ENCODE data around the gene KRT78. TPM values are rescaled to one million over a fixed set of nuclear protein-coding genes. Genes with fewer than 3 reads are reported as not detected.

Gene KRT78
- total and polyA plus RNA-seq, 2 of the 13 experiments (the other 11 are each of a cell fraction or from before 2014, with no cell fraction given), result not detected

DNA sequence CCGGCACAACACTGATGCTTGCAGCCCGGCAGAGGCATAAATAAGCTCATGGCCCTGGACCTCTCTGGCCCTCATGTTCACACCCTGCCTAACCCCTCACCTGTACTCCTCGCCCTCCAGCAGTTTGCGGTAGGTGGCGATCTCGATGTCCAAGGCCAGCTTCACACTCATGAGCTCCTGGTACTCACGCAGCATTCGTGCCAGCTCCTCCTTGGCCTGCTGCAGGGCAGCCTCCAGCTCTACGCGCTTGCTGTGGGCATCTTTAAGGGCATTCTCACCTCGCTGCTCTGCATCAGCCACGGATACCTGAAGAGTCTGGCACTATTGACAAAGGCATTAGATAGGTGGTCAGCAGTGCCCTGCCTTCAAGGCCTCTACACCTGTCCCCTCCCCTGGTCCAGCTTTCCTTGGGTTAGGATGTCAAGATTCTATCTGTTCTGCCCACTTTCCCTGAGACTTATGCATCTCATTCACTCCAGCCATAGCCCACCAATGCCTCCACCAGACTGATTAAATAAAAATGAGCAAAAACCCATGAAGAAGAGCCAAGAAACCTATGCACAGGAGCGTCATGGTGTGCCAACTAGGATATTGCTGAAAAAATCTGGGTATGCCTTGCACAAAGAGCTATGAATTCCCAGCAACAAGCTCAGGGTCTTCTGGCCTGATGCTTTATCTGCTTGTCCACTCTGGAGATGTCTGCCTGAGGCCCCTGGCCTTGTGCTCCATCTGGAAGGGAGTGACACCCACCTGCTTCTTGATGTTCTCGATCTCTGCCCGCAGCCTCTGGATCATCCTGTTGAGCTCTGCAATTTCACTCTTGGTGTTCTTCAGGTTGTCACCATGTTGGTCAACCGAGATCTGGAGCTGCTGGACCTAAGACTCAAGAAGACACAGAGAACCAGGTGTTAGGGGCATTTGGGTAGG lies 41.0 kb downstream of the KRT78 start:
- no peak overlapping the region for H3K27ac ChIP-seq (ENCODE audit: extremely low read length, insufficient read depth, low read length)
- H4K20me1 ChIP-seq (ENCODE audit: insufficient read depth, low read length), result no peaks in the 10 kb centered on the region
- H3K4me2 ChIP-seq (ENCODE audit: low read depth, low read length), result no peak overlapping the region
- H3K4me1 ChIP-seq (ENCODE audit: insufficient read depth, low read length), result no peaks in the 10 kb centered on the region
- CTCF ChIA-PET (ENCODE audit: low intra/inter-chr PET ratio, low total read pairs), result no interaction called here
- BruUV-seq (replicated peaks), result no TSS peak
- H3K79me2 ChIP-seq (ENCODE audit: insufficient read depth, low read length), result no peaks in the 10 kb centered on the region
- H3K4me3 ChIP-seq (replicated peaks in 1 of 3; ENCODE audit: insufficient read depth in 1 of 3, low read depth in 2 of 3, low read length in 3 of 3), result no peak overlapping the region
- H3K36me3 ChIP-seq (replicated peaks in 1 of 2; ENCODE audit: control insufficient read depth in 1 of 2, insufficient read depth in 2 of 2, low read length in 2 of 2), result no peaks in the 10 kb centered on the region
- intact Hi-C loops (cut with micrococcal nuclease; ENCODE audit: unreplicated experiment) (no loop called here), in situ Hi-C loops (cut with HindIII; ENCODE audit: extremely low pct_ligation_motif_present, low pct_unique_long_range_greater_than_20kb) (no loop called here)
- 14% methylated on average over 14 of the region's 16 CpGs for WGBS (ENCODE audit: low lambda C conversion rate)
- peaks cover 1 to 30% of the 10 kb centered on the region in 2 experiments; a peak in 4 of 5 replicates for H3K27me3 ChIP-seq (ENCODE audit: control insufficient read depth in 1 of 2, insufficient read depth in 2 of 2, low read length in 2 of 2)
- TF ChIP-seq, protein P1, sequence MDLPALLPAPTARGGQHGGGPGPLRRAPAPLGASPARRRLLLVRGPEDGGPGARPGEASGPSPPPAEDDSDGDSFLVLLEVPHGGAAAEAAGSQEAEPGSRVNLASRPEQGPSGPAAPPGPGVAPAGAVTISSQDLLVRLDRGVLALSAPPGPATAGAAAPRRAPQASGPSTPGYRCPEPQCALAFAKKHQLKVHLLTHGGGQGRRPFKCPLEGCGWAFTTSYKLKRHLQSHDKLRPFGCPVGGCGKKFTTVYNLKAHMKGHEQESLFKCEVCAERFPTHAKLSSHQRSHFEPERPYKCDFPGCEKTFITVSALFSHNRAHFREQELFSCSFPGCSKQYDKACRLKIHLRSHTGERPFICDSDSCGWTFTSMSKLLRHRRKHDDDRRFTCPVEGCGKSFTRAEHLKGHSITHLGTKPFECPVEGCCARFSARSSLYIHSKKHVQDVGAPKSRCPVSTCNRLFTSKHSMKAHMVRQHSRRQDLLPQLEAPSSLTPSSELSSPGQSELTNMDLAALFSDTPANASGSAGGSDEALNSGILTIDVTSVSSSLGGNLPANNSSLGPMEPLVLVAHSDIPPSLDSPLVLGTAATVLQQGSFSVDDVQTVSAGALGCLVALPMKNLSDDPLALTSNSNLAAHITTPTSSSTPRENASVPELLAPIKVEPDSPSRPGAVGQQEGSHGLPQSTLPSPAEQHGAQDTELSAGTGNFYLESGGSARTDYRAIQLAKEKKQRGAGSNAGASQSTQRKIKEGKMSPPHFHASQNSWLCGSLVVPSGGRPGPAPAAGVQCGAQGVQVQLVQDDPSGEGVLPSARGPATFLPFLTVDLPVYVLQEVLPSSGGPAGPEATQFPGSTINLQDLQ (CRISPR knock-in tag; IDR thresholded peaks at IDR 0.05), result no peak
- TF ChIP-seq ZNF850 (CRISPR knock-in tag; conservative IDR thresholded peaks at IDR 0.05), result no peak
- TF ChIP-seq ZNF326 (CRISPR knock-in tag; IDR thresholded peaks at IDR 0.05; ENCODE audit: borderline replicate concordance), result no peak
- TF ChIP-seq, protein P2, sequence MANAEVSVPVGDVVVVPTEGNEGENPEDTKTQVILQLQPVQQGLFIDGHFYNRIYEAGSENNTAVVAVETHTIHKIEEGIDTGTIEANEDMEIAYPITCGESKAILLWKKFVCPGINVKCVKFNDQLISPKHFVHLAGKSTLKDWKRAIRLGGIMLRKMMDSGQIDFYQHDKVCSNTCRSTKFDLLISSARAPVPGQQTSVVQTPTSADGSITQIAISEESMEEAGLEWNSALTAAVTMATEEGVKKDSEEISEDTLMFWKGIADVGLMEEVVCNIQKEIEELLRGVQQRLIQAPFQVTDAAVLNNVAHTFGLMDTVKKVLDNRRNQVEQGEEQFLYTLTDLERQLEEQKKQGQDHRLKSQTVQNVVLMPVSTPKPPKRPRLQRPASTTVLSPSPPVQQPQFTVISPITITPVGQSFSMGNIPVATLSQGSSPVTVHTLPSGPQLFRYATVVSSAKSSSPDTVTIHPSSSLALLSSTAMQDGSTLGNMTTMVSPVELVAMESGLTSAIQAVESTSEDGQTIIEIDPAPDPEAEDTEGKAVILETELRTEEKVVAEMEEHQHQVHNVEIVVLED (CRISPR knock-in tag; IDR thresholded peaks at IDR 0.05; ENCODE audit: borderline replicate concordance), result no peak
- no peak for TF ChIP-seq NFE2 (CRISPR knock-in tag; IDR thresholded peaks at IDR 0.05)
- no peaks in the 10 kb centered on the region for H3K9me3 ChIP-seq (ENCODE audit: low read length)
- no peak overlapping the region for H3K9ac ChIP-seq (ENCODE audit: insufficient read depth, low read depth, low read length)
- POLR2A ChIA-PET, result no interaction called here
- no peak for ATAC-seq
- FAIRE-seq, result no peak
- no peak for DNase-seq (ENCODE audit: low spot score)
- no peak overlapping the region for H2AFZ ChIP-seq (ENCODE audit: low read length)
